SK-N-SH treated with all-trans-retinoic acid at 6 μM for 48 hours (cell line): Measurements from ENCODE around the gene SPRED1.
A peak's percentile ranks its signal among the peaks of the same experiment; 100 is the strongest.

Source experiments
- ATAC-seq: fragments of 200-7000 bp; cut with Tn5 transposase; 3 replicates; pipeline ENCODE4 v1.9.1; 2020; ENCODE audit warnings: mild to moderate bottlenecking, moderate library complexity
- ARNTL ChIP-seq: fragments of 450-650 bp; formaldehyde crosslinking; IDR thresholded peaks from 2 replicates; pipeline ENCODE4 v1.5.0; 2020; ENCODE audit warnings: low read depth, mild to moderate bottlenecking, moderate library complexity, borderline replicate concordance
- CSDC2 ChIP-seq: fragments of 250-450 bp; sonication (Bioruptor Pico); IDR thresholded peaks from 2 replicates; pipeline ENCODE4 v1.5.0; 2020; ENCODE audit warnings: mild to moderate bottlenecking, moderate library complexity
- CSRNP3 ChIP-seq: fragments of 250-450 bp; sonication (Bioruptor Pico); IDR thresholded peaks from 2 replicates; pipeline ENCODE4 v1.5.1; 2021; ENCODE audit warnings: mild to moderate bottlenecking, moderate library complexity
- ESRRG ChIP-seq: fragments of 250-450 bp; sonication (Bioruptor Pico); IDR thresholded peaks from 2 replicates; pipeline ENCODE4 v1.6.1; 2021; ENCODE audit warnings: mild to moderate bottlenecking
- GLIS3 ChIP-seq: fragments of 250-450 bp; sonication (Bioruptor Pico); IDR thresholded peaks from 2 replicates; pipeline ENCODE4 v1.5.0; 2020; ENCODE audit warnings: mild to moderate bottlenecking, moderate library complexity
- ISL1 ChIP-seq: fragments of 250-450 bp; sonication (Bioruptor Pico); IDR thresholded peaks from 2 replicates; pipeline ENCODE4 v2.1.2; 2022; ENCODE audit warnings: mild to moderate bottlenecking, moderate library complexity
- OSR1 ChIP-seq: fragments of 250-450 bp; sonication (Bioruptor Pico); IDR thresholded peaks from 2 replicates; pipeline ENCODE4 v1.8.0; 2022; ENCODE audit warnings: moderate library complexity, mild to moderate bottlenecking, inconsistent platforms
- PATZ1 ChIP-seq: fragments of 250-450 bp; sonication (Bioruptor Pico); IDR thresholded peaks from 2 replicates; pipeline ENCODE4 v1.8.0; 2020; ENCODE audit warnings: mild to moderate bottlenecking, moderate library complexity, borderline replicate concordance
- PPARA ChIP-seq: fragments of 250-450 bp; sonication (Bioruptor Pico); IDR thresholded peaks from 2 replicates; pipeline ENCODE4 v1.5.0; 2020; ENCODE audit warnings: mild to moderate bottlenecking, borderline replicate concordance
- SNAI2 ChIP-seq: fragments of 250-450 bp; sonication (Bioruptor Pico); IDR thresholded peaks from 2 replicates; pipeline ENCODE4 v1.5.0; 2020; ENCODE audit warnings: mild to moderate bottlenecking, moderate library complexity
- TCF4 ChIP-seq: fragments of 250-450 bp; sonication (Bioruptor Pico); IDR thresholded peaks from 2 replicates; pipeline ENCODE4 v1.8.0; 2021; ENCODE audit warnings: mild to moderate bottlenecking, moderate library complexity, borderline replicate concordance
- TOX ChIP-seq: fragments of 250-450 bp; sonication (Bioruptor Pico); IDR thresholded peaks from 2 replicates; pipeline ENCODE4 v1.8.0; 2021; ENCODE audit warnings: mild to moderate bottlenecking, moderate library complexity, borderline replicate concordance
- ZC3H10 ChIP-seq: fragments of 250-450 bp; sonication (Bioruptor Pico); IDR thresholded peaks from 2 replicates; pipeline ENCODE4 v1.5.1; 2021; ENCODE audit warnings: mild to moderate bottlenecking, moderate library complexity
- ZFP30 ChIP-seq: fragments of 450-650 bp; formaldehyde crosslinking; IDR thresholded peaks from 2 replicates; pipeline ENCODE4 v1.5.0; 2022; ENCODE audit warnings: mild to moderate bottlenecking, moderate library complexity
- ZNF565 ChIP-seq: fragments of 450-650 bp; formaldehyde crosslinking; conservative IDR thresholded peaks from 2 replicates; pipeline ENCODE4 v1.5.0; 2020; ENCODE audit warnings: low read depth, mild to moderate bottlenecking, moderate library complexity
- ZNF8 ChIP-seq: fragments of 450-650 bp; formaldehyde crosslinking; IDR thresholded peaks from 2 replicates; pipeline ENCODE4 v1.5.0; 2020; ENCODE audit warnings: mild to moderate bottlenecking, moderate library complexity
- TF ChIP-seq, protein P1 (sequence below): fragments of 250-450 bp; sonication (Bioruptor Pico); IDR thresholded peaks from 2 replicates; pipeline ENCODE4 v1.5.0; 2020; ENCODE audit warnings: mild to moderate bottlenecking, moderate library complexity
- TF ChIP-seq, protein P2 (sequence below): fragments of 250-450 bp; sonication (Bioruptor Pico); IDR thresholded peaks from 2 replicates; pipeline ENCODE4 v1.8.0; 2021; ENCODE audit warnings: low read depth, mild to moderate bottlenecking, moderate library complexity, borderline replicate concordance
- TF ChIP-seq, protein P3 (sequence below): fragments of 250-450 bp; sonication (Bioruptor Pico); IDR thresholded peaks from 2 replicates; pipeline ENCODE4 v1.5.1; 2020; ENCODE audit warnings: low read depth, mild to moderate bottlenecking, moderate library complexity

SPRED1 gene

GRCh38 chr15:38252481-38253350, at the start of gene SPRED1:
Gene SPRED1 (plus strand): TSS chr15:38252836. CDS start chr15:38253186, 350 bp downstream.
- ATAC-seq = peak; percentile 52
- TF ChIP-seq PPARA (CRISPR knock-in tag) (no peak), PATZ1 (peak; percentile 77), SNAI2 (CRISPR knock-in tag) (no peak)
- TF ChIP-seq, protein P1, sequence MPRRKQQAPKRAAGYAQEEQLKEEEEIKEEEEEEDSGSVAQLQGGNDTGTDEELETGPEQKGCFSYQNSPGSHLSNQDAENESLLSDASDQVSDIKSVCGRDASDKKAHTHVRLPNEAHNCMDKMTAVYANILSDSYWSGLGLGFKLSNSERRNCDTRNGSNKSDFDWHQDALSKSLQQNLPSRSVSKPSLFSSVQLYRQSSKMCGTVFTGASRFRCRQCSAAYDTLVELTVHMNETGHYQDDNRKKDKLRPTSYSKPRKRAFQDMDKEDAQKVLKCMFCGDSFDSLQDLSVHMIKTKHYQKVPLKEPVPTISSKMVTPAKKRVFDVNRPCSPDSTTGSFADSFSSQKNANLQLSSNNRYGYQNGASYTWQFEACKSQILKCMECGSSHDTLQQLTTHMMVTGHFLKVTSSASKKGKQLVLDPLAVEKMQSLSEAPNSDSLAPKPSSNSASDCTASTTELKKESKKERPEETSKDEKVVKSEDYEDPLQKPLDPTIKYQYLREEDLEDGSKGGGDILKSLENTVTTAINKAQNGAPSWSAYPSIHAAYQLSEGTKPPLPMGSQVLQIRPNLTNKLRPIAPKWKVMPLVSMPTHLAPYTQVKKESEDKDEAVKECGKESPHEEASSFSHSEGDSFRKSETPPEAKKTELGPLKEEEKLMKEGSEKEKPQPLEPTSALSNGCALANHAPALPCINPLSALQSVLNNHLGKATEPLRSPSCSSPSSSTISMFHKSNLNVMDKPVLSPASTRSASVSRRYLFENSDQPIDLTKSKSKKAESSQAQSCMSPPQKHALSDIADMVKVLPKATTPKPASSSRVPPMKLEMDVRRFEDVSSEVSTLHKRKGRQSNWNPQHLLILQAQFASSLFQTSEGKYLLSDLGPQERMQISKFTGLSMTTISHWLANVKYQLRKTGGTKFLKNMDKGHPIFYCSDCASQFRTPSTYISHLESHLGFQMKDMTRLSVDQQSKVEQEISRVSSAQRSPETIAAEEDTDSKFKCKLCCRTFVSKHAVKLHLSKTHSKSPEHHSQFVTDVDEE = 0 out of 2 replicates have a peak, but pooled peaks have one; percentile 47
- TF ChIP-seq, all 23 proteins: peak for 2

GRCh38 chr15:38205526-38206272, 46.9 kb upstream of the SPRED1 start:
- no peak for TF ChIP-seq OSR1 (CRISPR knock-in tag)
- no peak for TF ChIP-seq SNAI2 (CRISPR knock-in tag)
- TF ChIP-seq TCF4 = no peak
- TF ChIP-seq, protein P1 = no peak
- no peak for TF ChIP-seq ZNF565 (CRISPR knock-in tag)
- no peak for TF ChIP-seq ZNF8 (CRISPR knock-in tag)
- TF ChIP-seq CSDC2 = no peak
- TF ChIP-seq PATZ1 = no peak
- no peak for TF ChIP-seq ISL1 (CRISPR knock-in tag)
- TF ChIP-seq, protein P2, sequence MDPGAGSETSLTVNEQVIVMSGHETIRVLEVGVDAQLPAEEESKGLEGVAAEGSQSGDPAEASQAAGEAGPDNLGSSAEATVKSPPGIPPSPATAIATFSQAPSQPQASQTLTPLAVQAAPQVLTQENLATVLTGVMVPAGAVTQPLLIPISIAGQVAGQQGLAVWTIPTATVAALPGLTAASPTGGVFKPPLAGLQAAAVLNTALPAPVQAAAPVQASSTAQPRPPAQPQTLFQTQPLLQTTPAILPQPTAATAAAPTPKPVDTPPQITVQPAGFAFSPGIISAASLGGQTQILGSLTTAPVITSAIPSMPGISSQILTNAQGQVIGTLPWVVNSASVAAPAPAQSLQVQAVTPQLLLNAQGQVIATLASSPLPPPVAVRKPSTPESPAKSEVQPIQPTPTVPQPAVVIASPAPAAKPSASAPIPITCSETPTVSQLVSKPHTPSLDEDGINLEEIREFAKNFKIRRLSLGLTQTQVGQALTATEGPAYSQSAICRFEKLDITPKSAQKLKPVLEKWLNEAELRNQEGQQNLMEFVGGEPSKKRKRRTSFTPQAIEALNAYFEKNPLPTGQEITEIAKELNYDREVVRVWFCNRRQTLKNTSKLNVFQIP (CRISPR knock-in tag) = no peak
- TF ChIP-seq GLIS3 (CRISPR knock-in tag) = no peak
- no peak for TF ChIP-seq ARNTL (CRISPR knock-in tag)
- TF ChIP-seq, protein P3, sequence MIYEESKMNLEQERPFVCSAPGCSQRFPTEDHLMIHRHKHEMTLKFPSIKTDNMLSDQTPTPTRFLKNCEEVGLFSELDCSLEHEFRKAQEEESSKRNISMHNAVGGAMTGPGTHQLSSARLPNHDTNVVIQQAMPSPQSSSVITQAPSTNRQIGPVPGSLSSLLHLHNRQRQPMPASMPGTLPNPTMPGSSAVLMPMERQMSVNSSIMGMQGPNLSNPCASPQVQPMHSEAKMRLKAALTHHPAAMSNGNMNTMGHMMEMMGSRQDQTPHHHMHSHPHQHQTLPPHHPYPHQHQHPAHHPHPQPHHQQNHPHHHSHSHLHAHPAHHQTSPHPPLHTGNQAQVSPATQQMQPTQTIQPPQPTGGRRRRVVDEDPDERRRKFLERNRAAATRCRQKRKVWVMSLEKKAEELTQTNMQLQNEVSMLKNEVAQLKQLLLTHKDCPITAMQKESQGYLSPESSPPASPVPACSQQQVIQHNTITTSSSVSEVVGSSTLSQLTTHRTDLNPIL (CRISPR knock-in tag) = no peak
- TF ChIP-seq TOX (CRISPR knock-in tag) = no peak
- no peak for TF ChIP-seq ZFP30
- TF ChIP-seq ESRRG = no peak
- no peak for TF ChIP-seq ZC3H10 (CRISPR knock-in tag)
- no peak for TF ChIP-seq CSRNP3 (CRISPR knock-in tag)
- TF ChIP-seq, all 23 proteins: peak for 0

More at GRCh38 chr15:38205526-38206272, 46.9 kb upstream of the SPRED1 start:
- ATAC-seq = no peak
